ENCODE results near the gene ZNF544. TPM values are rescaled to one million over a fixed set of nuclear protein-coding genes. Genes with fewer than 3 reads are reported as not detected.
A peak's percentile ranks its signal among the peaks of the same experiment; 100 is the strongest.

ZNF544 gene
- total RNA-seq, 1 donor from 2014 or later: 55.5 TPM

DNA sequence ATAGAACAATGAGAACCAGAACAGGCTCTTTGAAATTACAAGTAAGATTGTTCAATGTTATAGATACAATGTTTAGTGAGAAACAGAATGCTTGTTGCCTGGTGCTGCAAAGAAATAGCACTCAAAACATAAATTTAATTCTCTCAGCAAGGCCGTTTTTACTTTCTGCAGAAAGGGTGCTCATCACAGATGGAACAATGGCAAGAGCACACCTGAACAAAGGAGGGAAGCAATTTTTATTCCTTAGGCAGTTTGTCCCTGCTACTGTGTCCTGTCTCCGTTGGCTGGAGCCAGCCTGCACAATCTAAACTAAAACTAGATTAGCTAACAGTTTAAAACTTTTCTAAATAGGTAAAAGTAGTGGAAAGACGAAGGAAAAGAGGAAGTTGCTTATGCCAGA lies 39.6 kb downstream of the ZNF544 start:
- Mint-ChIP-seq H3K36me3 (ENCODE audit: low read depth) (peaks cover 69% of the 10 kb centered on the region), H3K4me3 (no peak overlapping the region), H3K4me1 (no peaks in the 10 kb centered on the region), H3K27ac (no peak overlapping the region), H3K9me3 (peaks cover 4% of the 10 kb centered on the region), H3K27me3 (no peaks in the 10 kb centered on the region)
- no peak for DNase-seq
- intact Hi-C loops (cut with micrococcal nuclease): no loop called here

DNA sequence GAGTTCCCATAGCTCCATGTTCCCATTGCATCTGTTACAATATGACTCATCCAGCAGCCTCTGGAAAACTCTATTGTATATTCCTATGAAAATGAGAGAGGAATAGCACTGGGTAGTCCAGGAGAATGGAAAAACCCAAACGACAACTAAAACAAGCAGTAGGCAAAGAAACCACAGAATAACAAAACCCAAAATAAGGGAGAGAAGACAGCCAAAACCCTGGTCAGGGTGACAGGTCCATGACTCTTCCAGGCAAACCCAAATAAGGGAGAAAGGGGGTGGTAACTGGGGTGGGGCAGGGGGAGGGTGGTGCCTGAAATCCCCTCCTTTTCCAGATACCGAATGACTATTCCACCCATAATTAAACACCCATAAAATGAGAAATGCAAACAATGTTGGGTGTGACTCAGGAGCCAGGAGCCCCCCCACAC lies 46.1 kb downstream of the ZNF544 start:
- H3K36me3 Mint-ChIP-seq (ENCODE audit: low read depth): peaks cover 77% of the 10 kb centered on the region
- peaks cover 12% of the 10 kb centered on the region for H3K4me1 Mint-ChIP-seq
- no peak overlapping the region for H3K27ac Mint-ChIP-seq
- DNase-seq: no peak
- intact Hi-C loops (cut with micrococcal nuclease): no loop called here
- no peak overlapping the region for H3K4me3 Mint-ChIP-seq
- peaks cover 19% of the 10 kb centered on the region for H3K9me3 Mint-ChIP-seq
- no peaks in the 10 kb centered on the region for H3K27me3 Mint-ChIP-seq

DNA sequence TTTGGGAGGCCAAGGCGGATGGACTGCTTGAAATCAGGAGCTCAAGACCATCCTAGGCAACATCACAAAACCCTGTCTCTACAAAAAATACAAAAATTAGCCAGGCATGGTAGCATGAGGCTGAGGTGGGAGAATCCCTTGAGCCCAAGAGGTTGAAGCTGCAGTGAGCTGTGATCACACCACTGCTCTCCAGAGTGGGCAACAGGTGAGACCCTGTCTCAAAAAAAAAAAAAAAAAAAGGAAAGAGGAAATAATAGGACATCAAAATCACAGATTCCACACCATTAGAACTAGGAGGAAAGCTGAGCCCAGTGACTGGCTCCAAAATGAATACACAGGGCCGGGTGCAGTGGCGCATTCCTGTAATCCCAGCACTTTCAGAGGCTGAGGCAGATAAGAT lies 46.9 kb downstream of the ZNF544 start:
- no peak for DNase-seq
- Mint-ChIP-seq H3K4me1 (peaks cover 20% of the 10 kb centered on the region), H3K4me3 (no peak overlapping the region), H3K9me3 (peaks cover 27% of the 10 kb centered on the region), H3K27ac (no peak overlapping the region), H3K36me3 (ENCODE audit: low read depth) (peaks cover 79% of the 10 kb centered on the region), H3K27me3 (no peaks in the 10 kb centered on the region)
- intact Hi-C loops (cut with micrococcal nuclease): no loop called here

DNA sequence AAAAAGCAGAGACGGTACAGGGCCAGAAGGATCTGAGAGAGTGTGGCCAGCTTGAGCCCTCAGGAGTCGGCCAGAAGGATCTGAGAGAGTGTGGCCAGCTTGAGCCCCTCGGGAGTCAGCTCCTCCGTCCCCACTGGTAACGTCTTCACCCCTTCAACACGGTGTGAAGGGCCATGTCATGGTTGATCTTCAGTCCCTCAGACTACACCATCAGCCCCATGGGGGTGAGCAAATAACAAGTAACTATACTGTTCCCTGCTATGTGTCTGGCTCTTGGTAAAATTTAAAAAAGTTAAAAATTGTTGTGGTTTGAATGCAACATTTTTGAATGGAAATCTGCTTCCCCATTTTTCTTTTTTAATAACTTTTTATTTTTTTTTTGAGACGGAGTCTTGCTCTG lies 48.5 kb downstream of the ZNF544 start:
- no peak for DNase-seq
- Mint-ChIP-seq H3K9me3 (peaks cover 26% of the 10 kb centered on the region), H3K36me3 (ENCODE audit: low read depth) (peaks cover 77% of the 10 kb centered on the region), H3K4me3 (peak overlapping the region; percentile 24), H3K27ac (peak overlapping the region; percentile 58), H3K27me3 (no peaks in the 10 kb centered on the region), H3K4me1 (peaks cover 26% of the 10 kb centered on the region)
- intact Hi-C loops (cut with micrococcal nuclease): no loop called here

DNA sequence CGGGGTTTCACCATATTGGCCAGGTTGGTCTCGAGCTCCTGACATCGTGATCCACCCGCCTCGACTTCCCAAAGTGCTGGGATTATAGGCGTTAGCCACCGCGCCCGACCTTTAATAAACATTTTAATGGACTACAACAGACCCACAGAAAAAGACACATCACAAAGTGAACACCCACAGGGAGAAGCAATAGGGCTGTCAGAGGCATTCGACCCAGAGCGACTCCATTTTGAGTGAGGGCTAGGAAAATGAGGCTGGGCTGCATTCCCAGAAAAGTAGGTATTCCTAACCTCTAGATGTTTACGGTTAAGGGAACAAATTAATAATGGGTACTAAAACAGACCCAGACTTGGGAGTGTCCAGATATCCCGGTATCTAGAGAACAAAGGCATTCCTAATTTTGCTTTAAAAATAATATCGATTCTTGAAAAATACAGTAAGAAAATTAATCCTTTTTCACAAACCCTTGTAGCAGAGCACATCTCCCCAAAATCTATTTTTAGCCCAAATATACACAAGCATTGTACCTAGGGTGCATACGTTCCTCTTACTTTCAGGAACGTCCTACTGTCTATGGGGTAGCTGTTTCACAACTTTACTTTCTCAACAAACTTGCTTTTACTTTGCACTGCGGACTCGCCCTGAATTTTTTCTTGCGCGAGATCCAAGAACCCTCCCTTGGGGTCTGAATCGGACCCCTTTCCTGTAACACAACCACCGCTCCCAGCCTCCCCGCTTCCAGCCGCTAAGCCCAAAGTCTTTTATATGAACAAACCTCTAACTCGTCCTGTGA lies 49.2 kb downstream of the ZNF544 start:
- H3K27me3 Mint-ChIP-seq: no peaks in the 10 kb centered on the region
- peaks cover 26% of the 10 kb centered on the region for H3K4me1 Mint-ChIP-seq
- peaks cover 26% of the 10 kb centered on the region for H3K9me3 Mint-ChIP-seq
- intact Hi-C loops (cut with micrococcal nuclease): loop anchor here (1.0 to 2.0 kb wide), 7 partner anchors 27 to 189 kb away; partner anchors contain the start of genes ERVK3-1, RPS5, ZNF132 and ZNF274
- H3K4me3 Mint-ChIP-seq: peak overlapping the region; percentile 99
- DNase-seq: no peak
- peaks cover 76% of the 10 kb centered on the region for H3K36me3 Mint-ChIP-seq (ENCODE audit: low read depth)
- H3K27ac Mint-ChIP-seq: peak overlapping the region; percentile 97

DNA sequence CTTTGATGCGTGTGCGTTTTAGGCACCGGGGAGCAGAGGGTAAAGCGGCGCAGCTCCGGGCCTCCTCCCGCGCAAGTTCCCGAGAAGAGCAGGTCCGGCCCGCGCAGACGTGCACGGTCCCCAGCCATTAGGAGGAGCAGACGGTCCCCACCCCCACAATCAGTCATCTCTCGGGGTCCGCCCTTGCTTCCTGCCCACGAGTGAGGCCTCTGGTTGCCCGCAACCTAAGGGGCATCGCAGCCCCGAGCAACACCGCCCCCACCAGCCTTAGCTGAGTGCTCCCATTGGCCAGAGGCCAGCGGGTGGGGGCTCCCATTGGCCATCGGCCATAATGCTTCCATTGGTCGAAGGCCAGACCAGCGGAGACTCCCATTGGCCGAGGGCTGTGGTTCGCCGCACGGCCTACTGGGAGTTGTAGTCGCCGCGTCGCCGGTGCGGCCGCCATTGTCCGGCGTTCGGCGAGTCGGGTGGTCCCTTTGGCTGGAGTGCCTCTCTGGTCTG lies 49.9 kb downstream of the ZNF544 start, which contains the start of gene ZNF8:
Gene ZNF8, plus strand, starts transcription at position 415 of the 501 bp plus-strand sequence. CDS start 127 bp downstream, outside the sequence.
- no peaks in the 10 kb centered on the region for H3K27me3 Mint-ChIP-seq
- H3K4me1 Mint-ChIP-seq: peaks cover 26% of the 10 kb centered on the region
- intact Hi-C loops (cut with micrococcal nuclease): loop anchor here (1.0 to 2.0 kb wide), 7 partner anchors 27 to 188 kb away; partner anchors contain the start of genes ERVK3-1, RPS5, ZNF132 and ZNF274
- H3K9me3 Mint-ChIP-seq: peaks cover 26% of the 10 kb centered on the region
- peak within 1 kb of the TSS; percentile 99 for H3K4me3 Mint-ChIP-seq
- H3K27ac Mint-ChIP-seq: peak within 1 kb of the TSS; percentile 97
- DNase-seq: peak; percentile 99
- peaks cover 77% of the 10 kb centered on the region for H3K36me3 Mint-ChIP-seq (ENCODE audit: low read depth)

DNA sequence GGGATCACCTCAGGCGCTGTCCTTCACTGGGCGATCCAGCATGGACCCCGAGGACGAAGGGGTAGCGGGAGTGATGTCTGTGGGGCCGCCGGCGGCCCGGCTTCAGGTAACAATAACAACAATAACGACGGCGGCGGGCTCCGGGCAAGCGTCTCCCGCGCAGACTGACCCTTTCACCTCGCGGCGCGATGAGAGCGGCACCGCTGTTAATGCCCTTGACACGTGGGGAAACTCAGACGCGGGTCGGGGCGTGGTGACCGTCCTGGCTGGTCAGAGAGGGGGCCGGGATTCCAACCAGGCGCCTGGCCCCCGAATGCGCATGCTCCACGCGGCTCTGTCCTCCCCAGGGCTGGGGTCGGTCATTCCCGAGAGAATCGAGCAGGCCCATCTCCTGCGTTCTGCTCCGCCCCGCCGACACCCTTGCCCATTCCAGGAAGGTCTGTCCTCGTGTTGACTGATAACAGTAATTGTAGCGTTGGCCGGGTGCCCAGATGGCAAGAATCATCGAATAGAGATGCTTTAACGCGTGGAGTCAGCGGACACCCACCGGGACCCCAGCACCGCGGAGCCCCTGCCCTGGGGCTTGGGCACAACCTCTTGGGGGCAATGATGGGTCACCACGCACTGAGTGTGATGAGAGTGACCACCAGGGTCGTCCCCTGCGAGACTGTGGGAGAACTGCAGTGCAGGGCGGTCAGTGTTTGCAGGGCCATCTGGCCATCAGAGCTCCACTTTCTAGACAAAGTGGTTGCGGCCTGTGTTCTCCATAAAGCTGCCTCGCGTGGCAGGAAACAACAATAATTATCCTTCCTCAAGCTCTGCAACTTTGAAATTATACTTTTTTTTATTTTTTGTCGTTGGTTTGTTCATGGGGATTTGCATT lies 50.6 kb downstream of the ZNF544 start:
- Mint-ChIP-seq H3K4me1 (peaks cover 26% of the 10 kb centered on the region), H3K9me3 (peaks cover 26% of the 10 kb centered on the region), H3K27ac (peak overlapping the region; percentile 97), H3K36me3 (ENCODE audit: low read depth) (peaks cover 78% of the 10 kb centered on the region), H3K4me3 (peak overlapping the region; percentile 99), H3K27me3 (no peaks in the 10 kb centered on the region)
- peak; percentile 83 for DNase-seq
- intact Hi-C loops (cut with micrococcal nuclease): loop anchor here (2.0 kb wide), 2 partner anchors 50 to 188 kb away; partner anchors contain the start of genes ZNF324 and ZNF544

DNA sequence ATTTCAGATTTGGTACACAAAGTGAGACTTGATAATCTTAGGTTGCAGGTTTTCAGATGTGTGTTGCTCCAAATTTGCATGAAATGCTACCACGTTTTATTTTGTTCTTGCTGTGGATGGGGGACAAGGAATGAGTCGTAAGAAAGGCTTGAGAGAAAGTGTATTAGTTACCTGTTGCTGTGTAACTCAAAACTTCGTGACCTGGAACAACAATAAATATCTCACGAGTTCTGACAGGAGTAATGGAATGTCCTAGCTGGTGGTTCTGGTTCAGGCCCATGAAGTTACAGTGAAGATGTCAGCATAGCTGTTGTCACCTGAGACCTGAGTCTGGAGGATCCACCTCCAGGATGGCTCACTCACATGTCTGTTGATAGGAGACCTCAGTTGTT lies 51.2 kb downstream of the ZNF544 start:
- DNase-seq: no peak
- Mint-ChIP-seq H3K4me3 (peak overlapping the region; percentile 99), H3K27me3 (no peaks in the 10 kb centered on the region), H3K27ac (peak overlapping the region; percentile 97), H3K4me1 (peaks cover 26% of the 10 kb centered on the region), H3K9me3 (peaks cover 23% of the 10 kb centered on the region), H3K36me3 (ENCODE audit: low read depth) (peaks cover 74% of the 10 kb centered on the region)
- intact Hi-C loops (cut with micrococcal nuclease): loop anchor here (2.0 kb wide), 2 partner anchors 51 to 187 kb away; partner anchors contain the start of genes ZNF324 and ZNF544

DNA sequence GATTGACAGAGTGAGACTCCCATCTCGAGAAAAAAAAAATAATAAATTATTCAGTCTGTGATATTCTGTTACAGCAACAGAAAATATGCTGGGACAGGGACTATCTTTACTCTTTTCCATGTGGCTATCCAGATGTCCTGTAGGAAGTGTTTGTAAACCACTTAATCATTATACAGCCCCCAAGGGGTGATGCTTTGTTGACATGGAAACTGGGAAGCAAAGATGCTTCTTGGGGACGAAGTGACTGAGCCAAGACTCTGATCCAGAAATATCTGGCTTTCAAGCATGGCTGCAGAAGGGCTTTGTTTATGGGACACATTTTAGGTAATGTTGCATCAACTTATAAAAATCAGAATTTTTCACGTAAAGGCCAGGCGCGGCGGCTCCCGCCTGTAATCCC lies 55.5 kb downstream of the ZNF544 start:
- DNase-seq: no peak
- Mint-ChIP-seq H3K4me1 (peaks cover 18% of the 10 kb centered on the region), H3K9me3 (peaks cover 22% of the 10 kb centered on the region), H3K27me3 (no peaks in the 10 kb centered on the region), H3K4me3 (no peak overlapping the region), H3K36me3 (ENCODE audit: low read depth) (peaks cover 83% of the 10 kb centered on the region), H3K27ac (no peak overlapping the region)
- intact Hi-C loops (cut with micrococcal nuclease): no loop called here

DNA sequence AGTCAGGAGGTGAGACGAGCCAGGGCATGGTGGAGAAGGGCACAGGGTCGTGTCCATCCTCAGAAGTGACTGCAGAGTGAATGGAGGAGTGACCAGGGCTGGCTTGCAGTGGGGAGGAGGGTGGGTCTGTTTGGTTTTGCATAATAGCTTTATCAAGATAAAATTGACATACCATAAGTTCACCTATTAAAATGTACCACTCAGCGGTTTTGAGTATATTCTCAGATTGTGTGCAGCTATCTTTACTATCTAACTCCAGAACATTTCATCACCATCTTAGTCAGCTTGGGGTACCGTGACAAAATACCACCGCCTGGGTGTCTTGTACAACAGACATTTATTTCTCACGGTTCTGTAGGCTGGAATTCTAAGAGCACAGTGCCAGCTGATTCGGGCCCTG lies 63.2 kb downstream of the ZNF544 start:
- Mint-ChIP-seq H3K27me3 (no peaks in the 10 kb centered on the region), H3K4me3 (no peak overlapping the region)

DNA sequence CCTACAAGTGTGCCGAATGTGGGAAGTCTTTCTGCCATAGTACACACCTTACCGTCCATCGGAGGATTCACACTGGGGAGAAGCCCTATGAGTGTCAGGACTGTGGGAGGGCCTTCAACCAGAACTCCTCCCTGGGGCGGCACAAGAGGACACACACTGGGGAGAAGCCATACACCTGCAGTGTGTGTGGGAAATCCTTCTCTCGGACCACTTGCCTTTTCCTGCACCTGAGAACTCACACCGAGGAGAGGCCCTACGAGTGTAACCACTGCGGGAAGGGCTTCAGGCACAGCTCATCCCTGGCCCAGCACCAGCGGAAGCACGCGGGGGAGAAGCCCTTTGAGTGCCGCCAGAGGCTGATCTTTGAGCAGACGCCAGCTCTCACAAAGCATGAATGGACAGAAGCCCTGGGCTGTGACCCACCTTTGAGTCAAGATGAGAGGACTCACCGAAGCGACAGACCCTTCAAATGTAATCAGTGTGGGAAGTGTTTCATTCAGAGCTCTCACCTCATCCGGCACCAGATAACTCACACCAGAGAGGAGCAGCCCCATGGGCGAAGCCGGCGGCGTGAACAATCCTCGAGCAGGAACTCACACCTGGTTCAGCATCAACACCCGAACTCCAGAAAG lies 66.1 kb downstream of the ZNF544 start:
- Mint-ChIP-seq H3K27me3 (no peaks in the 10 kb centered on the region), H3K9me3 (peaks cover 36% of the 10 kb centered on the region), H3K36me3 (ENCODE audit: low read depth) (peaks cover 83% of the 10 kb centered on the region), H3K4me1 (no peaks in the 10 kb centered on the region), H3K27ac (no peak overlapping the region), H3K4me3 (no peak overlapping the region)
- no peak for DNase-seq
- intact Hi-C loops (cut with micrococcal nuclease): no loop called here

More for the DNA sequence above, 63.2 kb downstream of the ZNF544 start:
- H3K4me1 Mint-ChIP-seq: no peaks in the 10 kb centered on the region
- no peak for DNase-seq
- intact Hi-C loops (cut with micrococcal nuclease): no loop called here
- H3K36me3 Mint-ChIP-seq (ENCODE audit: low read depth): peaks cover 92% of the 10 kb centered on the region
- no peak overlapping the region for H3K27ac Mint-ChIP-seq
- H3K9me3 Mint-ChIP-seq: peaks cover 38% of the 10 kb centered on the region

DNA sequence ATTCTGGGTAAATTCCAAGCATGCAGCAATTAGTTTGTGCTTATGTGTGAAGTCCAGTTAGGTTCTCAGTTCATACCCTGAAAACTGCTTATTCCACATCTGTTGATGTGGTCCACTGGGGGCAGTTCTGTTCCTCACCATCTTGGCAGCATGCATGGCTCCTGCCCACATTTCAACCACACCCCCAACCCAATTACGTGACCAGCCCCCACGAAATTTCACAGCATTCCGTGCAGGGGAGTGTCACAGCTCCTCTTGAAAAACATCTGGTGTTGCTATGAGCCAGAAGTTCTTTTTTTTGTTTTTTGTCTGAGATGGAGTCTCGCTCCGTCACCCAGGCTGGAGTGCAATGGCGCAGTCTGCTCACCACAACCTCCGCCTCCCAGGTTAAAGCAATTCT lies 67.4 kb downstream of the ZNF544 start:
- Mint-ChIP-seq H3K27me3 (no peaks in the 10 kb centered on the region), H3K27ac (no peak overlapping the region), H3K4me1 (no peaks in the 10 kb centered on the region), H3K36me3 (ENCODE audit: low read depth) (peaks cover 88% of the 10 kb centered on the region), H3K4me3 (no peak overlapping the region), H3K9me3 (peaks cover 40% of the 10 kb centered on the region)
- intact Hi-C loops (cut with micrococcal nuclease): no loop called here
- DNase-seq: no peak

DNA sequence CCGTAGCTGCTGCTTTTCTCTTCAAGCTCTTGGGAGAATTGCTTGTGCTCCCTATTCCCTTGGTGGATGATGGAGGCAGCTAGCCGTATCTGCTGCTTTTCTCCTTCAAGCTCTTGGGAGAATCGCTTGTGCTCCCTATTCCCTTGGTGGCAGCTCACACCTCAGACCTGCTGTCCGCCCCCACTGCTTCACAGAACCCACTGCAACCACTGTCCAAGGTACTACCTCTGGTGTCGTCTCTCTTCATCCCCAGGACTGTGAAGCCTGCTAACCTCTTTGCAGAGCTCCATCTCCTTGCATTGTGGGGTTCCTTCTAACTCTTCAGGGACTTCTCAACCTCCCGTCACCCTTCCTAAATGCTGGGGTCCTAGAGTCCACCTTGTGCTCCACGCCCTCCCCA lies 71.9 kb downstream of the ZNF544 start:
- Mint-ChIP-seq H3K4me3 (no peak overlapping the region), H3K27me3 (no peaks in the 10 kb centered on the region), H3K36me3 (ENCODE audit: low read depth) (peaks cover 78% of the 10 kb centered on the region), H3K9me3 (peaks cover 24% of the 10 kb centered on the region), H3K4me1 (peaks cover 11% of the 10 kb centered on the region), H3K27ac (no peak overlapping the region)
- no peak for DNase-seq
- intact Hi-C loops (cut with micrococcal nuclease): no loop called here

All from activated CD4-positive, alpha-beta T cell treated with anti-CD3 and anti-CD28 coated beads, Interleukin-2, amount 10 ng/mL, durations not matched to agents 24 days and 14 days (primary cell).